Activated CD4-positive, alpha-beta T cell treated with anti-CD3 and anti-CD28 coated beads for 36 hours (primary cell): ENCODE measurements around the gene RCSD1. TPM values are rescaled to one million over a fixed set of nuclear protein-coding genes. Genes with fewer than 3 reads are reported as not detected.

Experiments used
- ATAC-seq: fragments of 200-7000 bp; cut with Tn5 transposase; one replicate; pipeline ENCODE4 v1.10.0; 2021; ENCODE audit warnings: mild to moderate bottlenecking, moderate library complexity
- CTCF ChIA-PET: fragments of 350-600 bp; sonication (Branson Sonifier 250); formaldehyde crosslinking; loops from one replicate; lab custom pipeline; 2021; ENCODE audit warnings: antibody characterized with exemption; lab: Charles Lee
- POLR2A ChIA-PET: fragments of 350-600 bp; sonication (Branson Sonifier 250); formaldehyde crosslinking; loops from one replicate; lab custom pipeline; 2021; ENCODE audit warnings: antibody characterized with exemption, inconsistent platforms; lab: Charles Lee
- DNase-seq: peaks from one replicate; pipeline ENCODE4 v3.0.0-alpha.2; 2020
- H3K27ac Mint-ChIP-seq: one replicate; pipeline ENCODE4 v1.8.0; 2021; ENCODE audit warnings: mixed read lengths
- H3K27me3 Mint-ChIP-seq: one replicate; pipeline ENCODE4 v1.8.0; 2021; ENCODE audit warnings: mixed read lengths
- H3K36me3 Mint-ChIP-seq: one replicate; pipeline ENCODE4 v1.8.0; 2021; ENCODE audit warnings: low read depth, mixed read lengths
- H3K4me1 Mint-ChIP-seq: one replicate; pipeline ENCODE4 v1.8.0; 2021; ENCODE audit warnings: mixed read lengths
- H3K4me3 Mint-ChIP-seq: one replicate; pipeline ENCODE4 v1.8.0; 2021; ENCODE audit warnings: mild to moderate bottlenecking, moderate library complexity, mixed read lengths
- H3K9me3 Mint-ChIP-seq: one replicate; pipeline ENCODE4 v1.8.0; 2021; ENCODE audit warnings: low read depth, mixed read lengths
- intact Hi-C, 2 experiments: fragments of 100-400 bp; cut with DNase I in 1 of 2; cut with micrococcal nuclease in 1 of 2; formaldehyde crosslinking; loops; one replicate each; pipeline versions ENCODE4 v1.14.2 to v1.15.1; 2022 to 2024; cut with DNase I, micrococcal nuclease
- total RNA-seq, 2 experiments: library from RNA; stranded (reverse); gene quantifications; one replicate each; pipeline ENCODE4 v1.2.3, GENCODE V29; 2021

RCSD1 gene
- total RNA-seq, 2 experiments from 2014 or later = 59.9 to 62.0 TPM

DNA sequence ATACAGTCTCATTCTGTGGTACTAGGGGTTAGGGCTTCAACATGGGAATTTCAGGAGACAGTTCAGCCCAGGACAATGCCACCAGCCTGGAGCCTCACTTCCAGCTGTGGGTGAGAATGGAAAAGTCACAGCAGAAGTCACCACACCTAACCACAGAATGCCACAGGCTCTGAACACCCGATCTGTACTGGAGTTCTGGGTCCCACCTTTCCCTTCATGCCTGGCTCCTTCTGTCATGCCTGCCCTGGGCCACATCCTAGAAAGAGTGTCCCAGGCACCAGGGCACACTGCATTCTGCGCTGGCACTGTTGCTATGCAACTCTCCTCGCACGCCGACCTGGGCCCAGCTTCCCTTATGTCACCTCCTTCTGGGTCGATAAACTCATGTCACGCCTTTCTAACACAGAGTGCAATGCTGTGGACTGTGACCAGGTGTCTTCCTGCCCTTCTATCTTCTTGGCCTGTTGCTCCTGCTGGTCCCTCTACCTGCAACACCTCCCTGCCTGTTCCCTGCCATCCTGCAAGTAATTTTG lies 21.2 kb downstream of the RCSD1 start:
- Mint-ChIP-seq H3K4me1 (peaks cover 70% of the 10 kb centered on the region), H3K36me3 (peaks cover 18% of the 10 kb centered on the region), H3K27ac (peak overlapping the region; percentile 72), H3K27me3 (no peaks in the 10 kb centered on the region), H3K9me3 (no peaks in the 10 kb centered on the region), H3K4me3 (no peak overlapping the region)
- DNase-seq = peak; percentile 39
- peak; percentile 47 for ATAC-seq
- POLR2A ChIA-PET = no interaction called here
- intact Hi-C loops = no loop called here
- CTCF ChIA-PET = interaction anchor here (0.6 to 1.7 kb wide), 2 partner anchors 37 to 58 kb away, joined by 3 to 7 read pairs; no protein-coding TSS in a partner anchor

DNA sequence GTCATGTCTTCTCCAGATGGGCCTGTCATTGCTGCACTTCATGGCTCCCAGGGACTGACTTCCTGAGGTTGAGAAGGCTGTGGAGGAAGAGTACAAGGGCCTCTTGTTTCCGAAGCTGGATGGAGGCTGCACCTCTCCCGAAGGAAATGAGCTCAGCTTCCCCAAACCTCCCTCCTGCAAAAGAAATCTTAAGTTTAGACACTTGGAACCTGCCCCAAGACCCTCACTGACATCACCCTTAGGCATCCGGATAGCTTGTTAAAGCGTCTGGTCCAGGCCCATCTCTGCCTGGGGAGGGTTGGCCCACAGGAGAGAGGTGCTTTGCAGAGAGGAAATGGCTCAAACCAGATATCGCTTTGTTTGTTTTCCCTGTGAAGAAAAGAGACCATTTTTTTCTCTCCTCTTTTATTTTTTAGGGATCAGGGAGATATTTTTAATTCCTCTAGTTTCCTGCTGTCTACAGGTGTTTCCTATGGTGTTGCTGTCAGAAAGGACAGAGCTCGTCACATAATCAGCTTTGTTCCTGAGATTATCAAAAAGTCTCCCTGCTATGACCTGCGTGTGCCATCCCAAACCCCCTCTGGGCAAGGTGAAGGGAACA lies 25.0 kb downstream of the RCSD1 start:
- Mint-ChIP-seq H3K27me3 (no peaks in the 10 kb centered on the region), H3K4me3 (no peak overlapping the region), H3K4me1 (peaks cover 79% of the 10 kb centered on the region), H3K27ac (peak overlapping the region; percentile 33), H3K9me3 (no peaks in the 10 kb centered on the region), H3K36me3 (peaks cover 15% of the 10 kb centered on the region)
- ChIA-PET CTCF (interaction anchor here (1.0 to 1.1 kb wide), 2 partner anchors 16 to 20 kb away, joined by 3 to 4 read pairs; no protein-coding TSS in a partner anchor), POLR2A (interaction anchor here (1.1 kb wide), 1 partner anchor 13 kb away, joined by 4 read pairs; no protein-coding TSS in a partner anchor)
- ATAC-seq = no peak
- no peak for DNase-seq
- intact Hi-C loops = no loop called here

DNA sequence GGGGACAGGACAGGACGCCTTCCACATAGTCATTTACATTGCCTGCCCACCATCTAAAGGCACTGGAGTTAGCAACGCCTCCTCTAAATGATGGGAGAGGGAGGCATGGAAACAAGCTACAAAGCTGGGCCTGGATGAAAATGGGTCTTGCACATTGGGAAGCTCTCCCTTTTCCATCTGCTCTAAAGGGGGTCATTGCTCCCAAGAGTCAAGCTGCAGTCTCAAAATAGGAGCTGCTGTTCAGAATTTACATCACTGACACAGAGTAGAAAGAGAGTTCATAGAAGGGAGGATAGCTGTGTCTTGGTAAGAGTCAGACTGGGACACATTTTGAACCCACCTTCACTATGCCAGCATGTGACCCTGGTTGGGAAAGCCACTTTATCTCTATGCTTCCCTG lies 26.6 kb downstream of the RCSD1 start:
- POLR2A ChIA-PET = no interaction called here

DNA sequence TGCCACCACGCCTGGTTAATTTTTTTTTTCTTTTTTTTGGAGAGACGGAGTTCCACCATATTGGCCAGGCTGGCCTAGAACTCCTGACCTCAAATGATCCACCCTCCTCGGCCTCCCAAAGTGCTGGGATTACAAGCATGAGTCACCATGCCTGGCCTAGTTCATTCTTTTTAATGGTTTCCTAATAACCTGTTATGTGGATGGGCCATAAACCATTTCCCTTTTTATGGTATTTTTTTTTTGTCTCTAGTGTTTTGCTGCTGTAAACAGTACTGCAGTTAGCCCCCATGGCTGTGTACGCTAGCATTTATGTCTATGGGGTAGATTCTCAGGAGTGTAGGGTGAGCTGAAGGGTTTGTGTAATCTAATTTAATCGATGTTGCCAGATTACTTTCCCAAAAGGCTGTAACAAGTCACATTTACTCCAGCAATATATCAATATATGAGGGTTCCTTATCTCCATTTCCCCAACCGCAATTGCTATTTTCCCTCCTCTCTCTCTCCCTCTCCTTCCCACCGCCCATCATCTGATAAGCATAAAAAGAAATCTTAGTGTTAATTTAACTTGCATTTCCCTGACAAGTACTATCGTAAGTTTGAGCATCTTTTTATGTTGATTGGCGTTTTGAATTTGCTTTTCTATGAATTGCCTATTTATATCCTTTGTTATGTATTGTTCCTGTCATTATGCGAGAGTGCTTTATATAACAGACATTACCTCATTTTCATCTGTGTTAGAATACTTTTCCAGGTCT lies 28.7 kb downstream of the RCSD1 start:
- DNase-seq (no peak), ATAC-seq (no peak)
- H3K4me3 Mint-ChIP-seq = no peak overlapping the region
- peaks cover 13% of the 10 kb centered on the region for H3K36me3 Mint-ChIP-seq
- peak overlapping the region; percentile 41 for H3K27ac Mint-ChIP-seq
- POLR2A ChIA-PET = no interaction called here
- CTCF ChIA-PET = interaction anchor here (0.7 to 2.2 kb wide), 4 partner anchors 22 to 118 kb away, joined by 3 to 9 read pairs (median 6); no protein-coding TSS in a partner anchor
- H3K27me3 Mint-ChIP-seq = no peaks in the 10 kb centered on the region
- H3K9me3 Mint-ChIP-seq = no peaks in the 10 kb centered on the region
- intact Hi-C loops = no loop called here
- peaks cover 81% of the 10 kb centered on the region for H3K4me1 Mint-ChIP-seq

More for the DNA sequence above, 26.6 kb downstream of the RCSD1 start:
- no peaks in the 10 kb centered on the region for H3K27me3 Mint-ChIP-seq
- peaks cover 76% of the 10 kb centered on the region for H3K4me1 Mint-ChIP-seq
- intact Hi-C loops = no loop called here
- DNase-seq (no peak), ATAC-seq (no peak)
- H3K9me3 Mint-ChIP-seq = no peaks in the 10 kb centered on the region
- CTCF ChIA-PET = interaction anchor here (0.7 to 1.1 kb wide), 4 partner anchors 11 to 56 kb away, joined by 3 read pairs; no protein-coding TSS in a partner anchor
- H3K36me3 Mint-ChIP-seq = peaks cover 13% of the 10 kb centered on the region
- no peak overlapping the region for H3K4me3 Mint-ChIP-seq
- H3K27ac Mint-ChIP-seq = no peak overlapping the region

DNA sequence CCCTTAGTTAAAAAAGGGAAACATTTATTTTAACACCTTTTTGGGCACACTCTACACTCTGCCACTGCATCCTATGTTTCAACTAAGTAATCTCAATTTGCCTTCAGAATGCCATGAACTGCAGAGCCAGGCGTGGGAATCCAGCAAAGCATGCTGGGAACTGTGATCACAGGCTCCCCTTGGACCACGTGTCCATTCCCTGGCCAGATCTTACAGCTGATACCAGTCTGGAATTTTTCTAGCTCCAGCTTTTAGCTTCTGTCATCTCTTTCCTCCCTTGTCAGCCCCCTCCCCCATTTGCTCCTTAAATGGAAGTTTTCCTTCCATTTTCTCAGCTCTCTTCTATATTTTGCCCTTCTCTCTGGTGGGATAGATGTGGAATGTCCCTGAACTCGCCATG lies 29.4 kb downstream of the RCSD1 start:
- no peaks in the 10 kb centered on the region for H3K27me3 Mint-ChIP-seq
- intact Hi-C loops = no loop called here
- DNase-seq (no peak), ATAC-seq (no peak)
- CTCF ChIA-PET = interaction anchor here (0.7 to 2.2 kb wide), 5 partner anchors 10 to 119 kb away, joined by 3 to 9 read pairs (median 4); no protein-coding TSS in a partner anchor
- H3K36me3 Mint-ChIP-seq = peaks cover 10% of the 10 kb centered on the region
- no peak overlapping the region for H3K4me3 Mint-ChIP-seq
- no peaks in the 10 kb centered on the region for H3K9me3 Mint-ChIP-seq
- H3K27ac Mint-ChIP-seq = peak overlapping the region; percentile 48
- POLR2A ChIA-PET = no interaction called here
- peaks cover 78% of the 10 kb centered on the region for H3K4me1 Mint-ChIP-seq

DNA sequence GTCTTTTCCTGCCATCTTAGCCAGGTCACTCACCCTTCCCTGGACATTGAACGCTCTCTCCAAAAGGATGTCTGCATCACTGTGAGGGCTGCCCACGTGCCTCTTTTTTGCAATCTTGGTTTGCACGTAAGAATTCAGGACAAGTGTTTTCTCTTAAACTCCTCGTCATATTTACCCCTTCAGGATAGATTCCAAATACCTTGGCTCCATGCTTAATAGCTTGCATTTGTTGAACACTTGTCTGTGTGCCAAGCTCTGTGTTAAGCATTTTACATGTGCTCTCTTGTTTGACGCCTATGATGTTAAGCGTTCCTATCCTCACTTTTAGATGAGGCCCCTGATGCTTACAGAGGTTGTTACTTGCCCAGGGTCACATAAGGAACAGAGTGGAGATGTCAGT lies 29.8 kb downstream of the RCSD1 start:
- intact Hi-C loops = no loop called here
- no peaks in the 10 kb centered on the region for H3K9me3 Mint-ChIP-seq
- ChIA-PET CTCF (interaction anchor here (0.6 to 2.2 kb wide), 5 partner anchors 10 to 311 kb away, joined by 3 to 9 read pairs (median 4); no protein-coding TSS in a partner anchor), POLR2A (no interaction called here)
- peaks cover 77% of the 10 kb centered on the region for H3K4me1 Mint-ChIP-seq
- ATAC-seq (no peak), DNase-seq (no peak)
- H3K4me3 Mint-ChIP-seq = no peak overlapping the region
- H3K36me3 Mint-ChIP-seq = peaks cover 13% of the 10 kb centered on the region
- H3K27ac Mint-ChIP-seq = peak overlapping the region; percentile 48
- no peaks in the 10 kb centered on the region for H3K27me3 Mint-ChIP-seq

DNA sequence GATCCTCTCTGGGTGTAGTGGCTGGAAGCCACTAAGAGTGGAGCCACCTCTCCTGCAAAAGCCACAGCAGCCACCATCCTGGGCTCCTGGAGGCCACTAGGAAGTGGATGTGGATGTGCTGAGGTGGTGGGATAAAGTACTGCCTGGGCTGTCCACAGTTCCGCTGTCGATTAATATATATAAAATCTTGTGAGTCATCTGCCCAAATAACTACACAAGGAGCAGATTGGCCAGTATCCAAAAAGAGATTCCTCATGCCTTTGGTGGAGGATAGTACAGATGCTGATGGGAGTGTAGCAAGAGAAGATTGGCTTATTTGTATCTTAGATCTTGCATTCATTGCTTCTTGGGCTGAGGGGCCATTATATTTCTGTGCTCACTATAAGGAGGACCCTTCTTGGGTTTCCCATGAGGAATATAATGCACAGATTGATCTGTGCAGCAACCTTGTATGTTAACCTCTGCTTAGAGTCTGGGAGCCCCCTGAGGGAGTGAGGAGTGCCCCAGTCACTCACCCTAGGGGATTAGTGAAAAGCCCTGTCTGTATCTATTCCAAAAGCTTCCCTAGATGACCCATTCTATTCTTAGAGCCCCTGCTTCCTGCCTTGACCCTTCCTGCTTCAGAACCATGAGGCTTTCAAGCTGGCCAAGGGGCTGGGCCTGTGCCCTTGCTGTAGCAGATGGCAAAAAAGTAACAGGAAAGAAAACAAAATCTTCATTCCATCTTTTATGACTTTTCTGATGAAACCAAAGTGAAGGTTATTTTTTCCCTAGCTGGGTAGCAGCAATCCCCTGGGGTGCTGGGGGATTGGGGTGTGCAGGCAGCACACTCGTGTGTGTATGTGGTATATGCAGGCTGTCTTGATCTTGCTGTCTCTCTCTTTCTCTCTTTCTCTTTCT lies 31.7 kb downstream of the RCSD1 start:
- ChIA-PET CTCF (interaction anchor here (0.6 to 1.5 kb wide), 4 partner anchors 26 to 106 kb away, joined by 3 to 5 read pairs (median 4); no protein-coding TSS in a partner anchor), POLR2A (no interaction called here)
- Mint-ChIP-seq H3K36me3 (peaks cover 19% of the 10 kb centered on the region), H3K4me1 (peaks cover 77% of the 10 kb centered on the region), H3K27ac (peak overlapping the region; percentile 22), H3K27me3 (no peaks in the 10 kb centered on the region), H3K4me3 (no peak overlapping the region), H3K9me3 (no peaks in the 10 kb centered on the region)
- intact Hi-C loops = no loop called here
- no peak for ATAC-seq
- no peak for DNase-seq

DNA sequence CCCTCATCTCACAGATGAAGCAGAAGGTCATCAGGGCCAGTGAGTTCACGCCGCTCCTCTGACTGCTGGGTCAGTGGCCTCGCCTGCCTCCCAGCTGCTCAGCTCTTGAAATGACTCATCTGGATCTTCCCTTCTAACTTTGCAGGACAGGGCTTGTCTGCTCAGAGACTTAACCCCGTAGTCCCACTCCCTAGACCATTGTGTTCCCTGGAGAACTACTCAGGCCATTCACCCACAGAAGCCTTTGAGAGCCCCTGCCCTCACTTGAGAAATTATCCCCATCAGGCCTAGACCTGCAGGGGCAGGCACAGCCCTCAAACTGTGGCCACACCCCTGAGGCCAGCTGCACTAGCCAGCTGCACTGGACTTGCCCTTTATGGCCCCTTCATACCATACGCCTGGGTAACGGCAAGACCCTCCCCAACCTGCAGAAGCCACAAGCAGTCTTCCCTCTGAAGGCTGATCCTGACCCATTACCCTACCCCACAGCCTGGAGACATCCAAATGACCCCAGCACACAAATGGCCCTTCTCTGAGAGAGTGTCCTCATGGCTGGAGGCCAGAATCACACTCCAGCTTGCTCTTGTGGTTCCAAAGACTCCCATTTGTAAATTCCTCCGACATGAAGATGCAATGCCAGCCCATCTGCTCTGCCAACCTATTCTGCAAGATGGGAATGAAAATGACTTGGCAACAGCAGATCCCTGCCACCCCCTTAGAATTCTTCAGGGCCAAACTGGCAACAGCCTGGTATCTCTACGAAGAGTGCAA lies 33.2 kb downstream of the RCSD1 start:
- H3K36me3 Mint-ChIP-seq = peaks cover 19% of the 10 kb centered on the region
- ChIA-PET POLR2A (no interaction called here), CTCF (interaction anchor here (0.6 to 0.9 kb wide), 2 partner anchors 63 to 444 kb away, joined by 3 to 4 read pairs; no protein-coding TSS in a partner anchor)
- H3K9me3 Mint-ChIP-seq = no peaks in the 10 kb centered on the region
- H3K27me3 Mint-ChIP-seq = no peaks in the 10 kb centered on the region
- no peak overlapping the region for H3K27ac Mint-ChIP-seq
- intact Hi-C loops = no loop called here
- H3K4me1 Mint-ChIP-seq = peaks cover 78% of the 10 kb centered on the region
- no peak overlapping the region for H3K4me3 Mint-ChIP-seq
- DNase-seq (no peak), ATAC-seq (no peak)

DNA sequence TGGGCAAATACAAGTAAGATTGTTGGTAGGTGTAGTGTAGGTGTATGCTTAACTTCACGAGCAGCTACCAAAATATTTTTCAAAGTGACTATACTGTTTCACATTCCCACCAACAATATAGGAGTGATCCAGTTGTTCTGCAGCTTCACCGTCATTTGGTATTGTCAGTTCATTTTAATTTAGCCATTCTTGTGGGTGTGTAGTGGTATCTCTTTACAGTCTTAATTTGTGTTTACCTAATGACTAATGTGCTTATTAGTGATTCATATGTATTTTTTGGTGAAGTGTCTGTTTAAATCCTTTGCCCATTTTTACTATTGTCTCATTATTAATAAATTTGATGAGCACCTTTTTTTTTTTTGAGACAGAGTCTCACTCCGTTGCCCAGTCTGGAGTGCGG lies 35.4 kb downstream of the RCSD1 start:
- Mint-ChIP-seq H3K4me3 (no peak overlapping the region), H3K27ac (no peak overlapping the region), H3K36me3 (peaks cover 21% of the 10 kb centered on the region), H3K4me1 (peaks cover 74% of the 10 kb centered on the region), H3K9me3 (no peaks in the 10 kb centered on the region), H3K27me3 (no peaks in the 10 kb centered on the region)
- CTCF ChIA-PET = interaction anchor here (1.1 kb wide), 1 partner anchor 10 kb away, joined by 3 read pairs; no protein-coding TSS in a partner anchor
- POLR2A ChIA-PET = interaction anchor here (0.8 kb wide), 1 partner anchor 33 kb away, joined by 4 read pairs; no protein-coding TSS in a partner anchor
- intact Hi-C loops = no loop called here
- no peak for DNase-seq
- no peak for ATAC-seq

DNA sequence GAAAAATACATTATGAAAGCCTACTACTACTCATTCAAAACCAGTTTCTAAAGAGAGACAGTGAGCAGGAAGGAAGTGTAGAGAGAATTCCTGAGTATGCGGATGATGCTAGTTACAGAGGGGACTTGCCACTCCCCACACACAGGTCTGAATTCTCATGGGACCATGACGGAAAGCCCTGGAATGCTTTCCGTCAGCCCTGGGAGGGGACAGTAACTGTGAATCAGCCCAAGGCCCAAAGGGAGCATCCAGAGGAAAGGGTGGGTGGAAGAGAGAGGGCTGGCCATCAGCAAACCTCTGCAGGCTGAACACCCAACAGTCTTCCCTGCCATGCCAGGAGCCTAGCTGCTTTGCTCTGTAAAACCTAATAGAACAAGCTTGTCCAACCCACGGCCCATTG lies 36.4 kb downstream of the RCSD1 start:
- Mint-ChIP-seq H3K4me1 (peaks cover 76% of the 10 kb centered on the region), H3K27ac (no peak overlapping the region), H3K36me3 (peaks cover 28% of the 10 kb centered on the region), H3K9me3 (no peaks in the 10 kb centered on the region), H3K27me3 (no peaks in the 10 kb centered on the region), H3K4me3 (no peak overlapping the region)
- no peak for ATAC-seq
- intact Hi-C loops = no loop called here
- POLR2A ChIA-PET = interaction anchor here (0.7 to 0.8 kb wide), 2 partner anchors 34 to 115 kb away, joined by 3 to 4 read pairs; no protein-coding TSS in a partner anchor
- CTCF ChIA-PET = interaction anchor here (0.6 to 1.1 kb wide), 3 partner anchors 9 to 74 kb away, joined by 3 read pairs; no protein-coding TSS in a partner anchor
- DNase-seq = no peak
